WERI-Rb-1 (cell line): ENCODE measurements around the gene TRIM26.
A peak's percentile ranks its signal among the peaks of the same experiment; 100 is the strongest.

ENCODE experiments used
- DNase-seq: peaks from one replicate; pipeline ENCODE4 v3.0.0-alpha.2; 2020
- H3K27ac ChIP-seq: fragments of 250-450 bp; sonication (Bioruptor Pico); 2 replicates; pipeline ENCODE4 v1.5.1; 2020; ENCODE audit warnings: mild to moderate bottlenecking, moderate library complexity
- H3K27me3 ChIP-seq: fragments of 250-450 bp; sonication (Bioruptor Pico); 2 replicates; pipeline ENCODE4 v1.5.1; 2021; ENCODE audit warnings: mild to moderate bottlenecking, low read depth, moderate library complexity; ENCODE audit not compliant: insufficient read depth, severe bottlenecking
- H3K36me3 ChIP-seq: fragments of 250-450 bp; sonication (Bioruptor Pico); 2 replicates; pipeline ENCODE4 v1.5.1; 2020; ENCODE audit warnings: mild to moderate bottlenecking, moderate library complexity
- H3K4me3 ChIP-seq: 2 replicates; pipeline ENCODE4 v1.5.1; 2011; ENCODE audit warnings: low read depth, mild to moderate bottlenecking, control low read depth, low read length
- H3K9me3 ChIP-seq: fragments of 250-450 bp; sonication (Bioruptor Pico); 2 replicates; pipeline ENCODE4 v1.5.1; 2021; ENCODE audit warnings: mild to moderate bottlenecking, moderate library complexity; ENCODE audit not compliant: severe bottlenecking
- CTCF ChIP-seq: IDR thresholded peaks from 2 replicates; pipeline ENCODE4 v1.5.1; 2011; ENCODE audit warnings: low read depth, mild to moderate bottlenecking, control low read depth, inconsistent platforms, low read length

TRIM26 gene

GRCh38 chr6:30238178-30238795 is 25.1 kb upstream of the TRIM26 start:
- peak; percentile 79 for TF ChIP-seq CTCF
- peaks cover 51% of the 10 kb centered on the region for H3K27me3 ChIP-seq
- no peak overlapping the region for H3K27ac ChIP-seq
- DNase-seq, result peak; percentile 51
- H3K36me3 ChIP-seq, result no peaks in the 10 kb centered on the region
- no peaks in the 10 kb centered on the region for H3K9me3 ChIP-seq
- no peak overlapping the region for H3K4me3 ChIP-seq

GRCh38 chr6:30234356-30234755 is 21.1 kb upstream of the TRIM26 start:
- Histone ChIP-seq H3K9me3 (no peaks in the 10 kb centered on the region), H3K27ac (no peak overlapping the region), H3K27me3 (peaks cover 43% of the 10 kb centered on the region), H3K4me3 (no peak overlapping the region), H3K36me3 (no peaks in the 10 kb centered on the region)
- no peak for DNase-seq
- no peak for TF ChIP-seq CTCF

GRCh38 chr6:30231067-30231466 is 17.9 kb upstream of the TRIM26 start:
- no peak for TF ChIP-seq CTCF
- H3K9me3 ChIP-seq, result no peaks in the 10 kb centered on the region
- no peaks in the 10 kb centered on the region for H3K36me3 ChIP-seq
- H3K27me3 ChIP-seq, result peaks cover 16% of the 10 kb centered on the region
- no peak overlapping the region for H3K27ac ChIP-seq
- H3K4me3 ChIP-seq, result no peak overlapping the region
- no peak for DNase-seq

GRCh38 chr6:30227763-30228487 is 14.7 kb upstream of the TRIM26 start:
- DNase-seq, result no peak

GRCh38 chr6:30227242-30227722 is 14.1 kb upstream of the TRIM26 start:
- H3K9me3 ChIP-seq, result peaks cover 15% of the 10 kb centered on the region
- H3K4me3 ChIP-seq, result no peak overlapping the region
- H3K36me3 ChIP-seq, result no peaks in the 10 kb centered on the region
- DNase-seq, result no peak
- H3K27me3 ChIP-seq, result peaks cover 3% of the 10 kb centered on the region
- no peak for TF ChIP-seq CTCF
- H3K27ac ChIP-seq, result no peak overlapping the region

More at GRCh38 chr6:30227763-30228487, 14.7 kb upstream of the TRIM26 start:
- no peak for TF ChIP-seq CTCF
- Histone ChIP-seq H3K4me3 (no peak overlapping the region), H3K36me3 (no peaks in the 10 kb centered on the region), H3K27me3 (peaks cover 6% of the 10 kb centered on the region), H3K27ac (no peak overlapping the region), H3K9me3 (peaks cover 10% of the 10 kb centered on the region)
